OCI-LY7 (cell line): ENCODE data around the gene SDF2.

Experiments
- EZH2phosphoT487 ChIP-seq: fragments of 200-600 bp; sonication (generic); IDR thresholded peaks from 2 replicates; pipeline ENCODE4 v1.6.1; 2018; ENCODE audit warnings: low read depth, borderline replicate concordance, mild to moderate bottlenecking, mixed run types, antibody characterized with exemption, low read length, moderate library complexity, mixed read lengths
- TF ChIP-seq, protein P1 (sequence below): fragments of 200-600 bp; sonication (generic); conservative IDR thresholded peaks from 2 replicates; pipeline ENCODE4 v1.5.1; 2014; ENCODE audit warnings: mild to moderate bottlenecking, antibody characterized with exemption, low read length, moderate library complexity, mixed read lengths

DNA sequence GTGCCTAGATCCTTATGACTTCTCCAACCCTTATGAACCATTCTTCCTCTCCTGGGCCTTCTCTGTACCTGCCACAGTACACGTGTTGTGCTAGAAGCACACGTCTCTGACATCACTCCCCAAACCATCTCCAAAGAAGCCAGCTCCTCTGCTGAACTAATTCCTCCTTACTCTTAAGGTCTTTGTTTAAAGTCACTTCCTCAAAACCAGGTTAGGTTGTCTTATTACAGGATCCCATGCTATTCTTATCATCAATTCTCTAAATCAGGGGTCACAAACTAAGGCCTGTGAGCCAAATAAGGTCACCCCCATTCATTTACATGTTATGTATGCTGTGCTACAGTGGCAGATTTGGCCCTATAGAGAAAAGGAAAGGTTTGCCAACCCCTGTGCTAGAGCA, 4.3 kb upstream of the SDF2 start:
- TF ChIP-seq, protein P1, sequence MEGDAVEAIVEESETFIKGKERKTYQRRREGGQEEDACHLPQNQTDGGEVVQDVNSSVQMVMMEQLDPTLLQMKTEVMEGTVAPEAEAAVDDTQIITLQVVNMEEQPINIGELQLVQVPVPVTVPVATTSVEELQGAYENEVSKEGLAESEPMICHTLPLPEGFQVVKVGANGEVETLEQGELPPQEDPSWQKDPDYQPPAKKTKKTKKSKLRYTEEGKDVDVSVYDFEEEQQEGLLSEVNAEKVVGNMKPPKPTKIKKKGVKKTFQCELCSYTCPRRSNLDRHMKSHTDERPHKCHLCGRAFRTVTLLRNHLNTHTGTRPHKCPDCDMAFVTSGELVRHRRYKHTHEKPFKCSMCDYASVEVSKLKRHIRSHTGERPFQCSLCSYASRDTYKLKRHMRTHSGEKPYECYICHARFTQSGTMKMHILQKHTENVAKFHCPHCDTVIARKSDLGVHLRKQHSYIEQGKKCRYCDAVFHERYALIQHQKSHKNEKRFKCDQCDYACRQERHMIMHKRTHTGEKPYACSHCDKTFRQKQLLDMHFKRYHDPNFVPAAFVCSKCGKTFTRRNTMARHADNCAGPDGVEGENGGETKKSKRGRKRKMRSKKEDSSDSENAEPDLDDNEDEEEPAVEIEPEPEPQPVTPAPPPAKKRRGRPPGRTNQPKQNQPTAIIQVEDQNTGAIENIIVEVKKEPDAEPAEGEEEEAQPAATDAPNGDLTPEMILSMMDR = no peak
- TF ChIP-seq EZH2phosphoT487 = no peak
